ENCODE data around the gene CNBD2. TPM values are rescaled to one million over a fixed set of nuclear protein-coding genes. Genes with fewer than 3 reads are reported as not detected.
"Not testable (repeated sequence)": the region's sequence is repeated elsewhere in the genome, so short reads cannot be mapped to it uniquely, and the experiment has no call there.

The CNBD2 gene
- total and polyA plus RNA-seq, 4 donors, result 1.7 to 13.6 (median 5.4) TPM

DNA sequence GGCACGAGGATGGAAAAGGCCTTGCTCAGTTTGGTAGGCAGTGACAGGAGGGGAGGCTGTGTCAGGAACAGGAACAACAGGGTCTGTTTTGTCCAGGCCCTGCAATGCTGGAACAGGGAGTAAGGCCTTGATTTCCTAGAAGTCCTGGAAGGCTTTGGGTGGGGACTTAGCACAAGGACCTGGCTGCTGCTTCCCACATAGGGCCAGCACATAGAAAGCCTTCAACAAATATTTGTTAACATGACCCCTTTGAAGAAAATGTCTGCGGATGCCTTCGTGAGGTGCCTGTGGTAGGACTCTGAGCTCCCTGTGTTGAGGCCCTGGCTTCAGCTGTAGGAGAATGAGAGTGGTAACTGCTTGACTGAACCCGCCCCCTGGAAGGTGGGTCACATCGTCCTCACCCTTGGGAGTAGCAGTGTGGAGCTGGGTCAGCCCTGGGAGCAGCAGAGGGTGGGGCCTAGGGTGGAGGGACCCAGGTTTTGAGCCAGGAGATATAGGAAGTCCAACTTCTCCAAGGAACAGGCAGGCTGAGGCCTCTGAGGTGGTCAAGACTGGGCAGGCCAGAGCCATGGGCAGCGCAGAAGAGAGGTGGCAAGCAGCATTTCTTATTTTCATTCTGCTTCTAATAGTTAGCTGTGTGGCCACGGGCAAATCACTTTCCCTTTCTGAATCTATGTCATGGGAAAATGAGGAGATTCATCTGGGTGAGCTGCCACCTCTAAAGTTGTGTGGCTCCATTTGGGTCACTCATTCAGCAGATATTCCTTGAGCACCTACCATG, 50.0 kb downstream of the CNBD2 start:
- Histone ChIP-seq H3K9me3 (ENCODE audit: control insufficient read depth in 4 of 4, insufficient read depth in 3 of 4, low read length in 3 of 4) (no peaks in the 10 kb centered on the region), H3K27ac (ENCODE audit: low read depth in 1 of 2, low read length in 1 of 2) (peak overlapping the region in 1 of 2 donors; percentile 73), H3K36me3 (ENCODE audit: control insufficient read depth in 4 of 4, insufficient read depth in 4 of 4, low read length in 4 of 4) (no peaks in the 10 kb centered on the region), H3K4me3 (no peak overlapping the region), H3K9ac (ENCODE audit: insufficient read depth in 1 of 2, low read length in 2 of 2) (peak overlapping the region; percentile 31 to 75), H3K27me3 (ENCODE audit: control insufficient read depth in 3 of 3, insufficient read depth in 3 of 3, low read length in 2 of 3) (no peaks in the 10 kb centered on the region), H3K4me1 (ENCODE audit: control insufficient read depth in 5 of 5, insufficient read depth in 5 of 5, low read length in 5 of 5) (peaks cover 0 to 16% (median 9%) of the 10 kb centered on the region in 5 donors)
- ATAC-seq (ENCODE audit: insufficient read depth, low FRiP score) (no peak), DNase-seq (peak in 2 of 3 donors; percentile 23 to 29)
- WGBS, 2 donors, result 76 to 94% methylated on average over 7 of the region's 7 CpGs
- TF ChIP-seq CTCF (IDR thresholded peaks at IDR 0.05; ENCODE audit: control extremely low read depth, extremely low read depth), result no peak

DNA sequence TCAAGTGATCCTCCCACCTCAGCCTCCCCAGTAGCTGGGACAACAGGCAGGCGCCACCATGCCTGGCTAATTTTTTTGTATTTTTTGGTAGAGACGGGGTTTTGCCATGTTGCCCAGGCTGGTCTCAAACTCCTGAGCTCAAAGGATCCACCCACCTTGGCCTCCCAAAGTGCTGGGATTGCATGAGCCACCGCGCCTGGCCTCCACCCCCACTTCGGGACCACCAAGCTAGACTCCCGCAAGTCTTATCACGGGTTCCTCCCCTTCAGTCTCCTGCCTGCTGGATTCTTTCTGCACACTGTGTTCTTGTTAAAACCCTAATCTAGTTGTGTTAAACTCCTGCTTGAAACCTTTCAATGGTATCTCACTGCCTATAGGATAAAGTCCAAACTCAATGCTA, 57.7 kb downstream of the CNBD2 start:
- H3K4me3 ChIP-seq; H3K9ac ChIP-seq (ENCODE audit: insufficient read depth in 1 of 2, low read length in 2 of 2); H3K4me1 ChIP-seq (ENCODE audit: control insufficient read depth in 5 of 5, insufficient read depth in 5 of 5, low read length in 5 of 5); DNase-seq; H3K36me3 ChIP-seq (ENCODE audit: control insufficient read depth in 4 of 4, insufficient read depth in 4 of 4, low read length in 4 of 4); H3K27ac ChIP-seq (ENCODE audit: low read depth in 1 of 2, low read length in 1 of 2); ATAC-seq (ENCODE audit: insufficient read depth, low FRiP score); H3K27me3 ChIP-seq (ENCODE audit: control insufficient read depth in 3 of 3, insufficient read depth in 3 of 3, low read length in 2 of 3); H3K9me3 ChIP-seq (ENCODE audit: control insufficient read depth in 4 of 4, insufficient read depth in 3 of 4, low read length in 3 of 4): not testable (repeated sequence)
- 85 to 92% methylated on average over 7 of the region's 7 CpGs for WGBS, 2 donors

GRCh38 chr20:36028106-36028808, 59.9 kb downstream of the CNBD2 start:
- WGBS, 2 donors, result 93 to 96% methylated on average over 13 of the region's 13 CpGs
- TF ChIP-seq CTCF (IDR thresholded peaks at IDR 0.05; ENCODE audit: control extremely low read depth, extremely low read depth), result no peak
- Histone ChIP-seq H3K9ac (ENCODE audit: insufficient read depth in 1 of 2, low read length in 2 of 2) (no peak overlapping the region), H3K4me1 (ENCODE audit: control insufficient read depth in 5 of 5, insufficient read depth in 5 of 5, low read length in 5 of 5) (peaks cover 0 to 10% (median 0%) of the 10 kb centered on the region in 5 donors), H3K27me3 (ENCODE audit: control insufficient read depth in 3 of 3, insufficient read depth in 3 of 3, low read length in 2 of 3) (no peaks in the 10 kb centered on the region), H3K36me3 (ENCODE audit: control insufficient read depth in 4 of 4, insufficient read depth in 4 of 4, low read length in 4 of 4) (no peaks in the 10 kb centered on the region), H3K9me3 (ENCODE audit: control insufficient read depth in 4 of 4, insufficient read depth in 3 of 4, low read length in 3 of 4) (no peaks in the 10 kb centered on the region), H3K27ac (ENCODE audit: low read depth in 1 of 2, low read length in 1 of 2) (no peak overlapping the region), H3K4me3 (no peak overlapping the region)
- ATAC-seq (ENCODE audit: insufficient read depth, low FRiP score) (no peak), DNase-seq (no peak)

DNA sequence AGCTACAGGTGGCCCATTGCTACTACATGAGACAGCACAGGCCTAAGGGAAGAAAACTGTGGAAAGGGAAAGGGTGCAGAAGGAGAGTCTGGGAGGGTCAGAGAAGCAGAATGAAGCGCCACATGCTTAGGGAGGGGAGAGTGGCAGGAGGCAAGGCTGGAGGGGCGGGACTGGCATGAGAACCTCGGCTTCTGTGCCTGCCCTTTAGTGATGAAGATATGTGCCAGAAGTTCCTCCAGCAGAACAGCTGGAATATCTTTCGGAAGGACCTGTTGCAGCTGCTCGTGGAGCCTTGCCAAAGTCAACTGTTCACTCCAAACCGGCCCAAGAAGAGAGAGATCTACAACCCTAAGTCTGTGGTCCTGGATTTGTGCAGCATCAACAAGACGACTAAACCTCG, 61.8 kb downstream of the CNBD2 start:
- peaks cover 0 to 10% (median 0%) of the 10 kb centered on the region in 5 donors for H3K4me1 ChIP-seq (ENCODE audit: control insufficient read depth in 5 of 5, insufficient read depth in 5 of 5, low read length in 5 of 5)
- no peak for TF ChIP-seq CTCF (IDR thresholded peaks at IDR 0.05; ENCODE audit: control extremely low read depth, extremely low read depth)
- peak; percentile 71 to 88 (median 81) for DNase-seq
- 60 to 69% methylated on average over 8 of the region's 8 CpGs for WGBS, 2 donors
- H3K9ac ChIP-seq (ENCODE audit: insufficient read depth in 1 of 2, low read length in 2 of 2), result no peak overlapping the region
- no peaks in the 10 kb centered on the region for H3K9me3 ChIP-seq (ENCODE audit: control insufficient read depth in 4 of 4, insufficient read depth in 3 of 4, low read length in 3 of 4)
- no peak overlapping the region for H3K27ac ChIP-seq (ENCODE audit: low read depth in 1 of 2, low read length in 1 of 2)
- no peaks in the 10 kb centered on the region for H3K36me3 ChIP-seq (ENCODE audit: control insufficient read depth in 4 of 4, insufficient read depth in 4 of 4, low read length in 4 of 4)
- no peak for ATAC-seq (ENCODE audit: insufficient read depth, low FRiP score)
- H3K4me3 ChIP-seq, result no peak overlapping the region
- no peaks in the 10 kb centered on the region for H3K27me3 ChIP-seq (ENCODE audit: control insufficient read depth in 3 of 3, insufficient read depth in 3 of 3, low read length in 2 of 3)
